Stimulated activated CD8-positive, alpha-beta memory T cell treated with anti-CD3 and anti-CD28 coated beads, Interleukin-7, amount 100 ng/mL, for 4 hours (primary cell): ENCODE measurements around the gene SASH1.

Experiments
- DNase-seq, 2 donors: peaks; one replicate each; pipeline ENCODE4 v3.0.0-alpha.2; 2020; ENCODE audit warnings: low read depth in 2 of 2

The SASH1 gene

GRCh38 chr6:148459238-148459637, 116.6 kb downstream of the SASH1 start:
- no peak for DNase-seq

DNA sequence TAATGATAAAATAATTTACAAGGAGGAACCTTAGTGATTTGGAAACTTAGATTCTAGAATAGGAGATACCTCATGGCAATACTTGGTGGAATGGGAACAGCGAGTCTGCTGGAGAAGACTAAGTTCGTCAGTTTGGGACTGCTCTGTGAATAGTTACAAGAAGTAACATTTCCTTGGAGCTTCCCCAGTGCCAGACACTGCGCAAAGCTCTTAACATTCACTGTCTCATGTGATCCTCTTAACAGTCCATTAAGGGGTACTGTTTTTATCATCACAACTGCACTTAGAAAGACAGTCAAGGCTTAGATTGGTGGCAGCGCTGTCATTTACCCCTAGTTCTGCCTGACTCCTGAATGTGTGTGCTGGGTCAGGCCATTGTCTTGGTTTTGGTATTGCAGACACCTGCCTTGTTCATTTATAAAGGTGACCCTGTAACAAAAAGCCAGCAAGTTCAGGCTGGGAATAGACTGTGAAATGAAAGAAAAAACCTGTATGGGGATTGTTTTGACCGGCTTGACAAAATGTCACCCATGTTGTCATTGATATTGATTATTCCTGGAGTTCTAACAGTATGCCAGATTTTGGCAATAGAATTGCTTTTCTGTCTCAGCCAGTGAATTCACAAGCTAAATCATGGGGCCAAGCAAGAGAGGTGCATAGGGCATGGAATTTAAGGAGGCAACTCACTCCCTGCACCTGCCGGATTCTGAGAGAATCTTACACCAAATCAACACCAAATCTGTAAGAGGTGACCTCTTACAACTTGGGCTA, 118.4 kb downstream of the SASH1 start:
- no peak for DNase-seq

DNA sequence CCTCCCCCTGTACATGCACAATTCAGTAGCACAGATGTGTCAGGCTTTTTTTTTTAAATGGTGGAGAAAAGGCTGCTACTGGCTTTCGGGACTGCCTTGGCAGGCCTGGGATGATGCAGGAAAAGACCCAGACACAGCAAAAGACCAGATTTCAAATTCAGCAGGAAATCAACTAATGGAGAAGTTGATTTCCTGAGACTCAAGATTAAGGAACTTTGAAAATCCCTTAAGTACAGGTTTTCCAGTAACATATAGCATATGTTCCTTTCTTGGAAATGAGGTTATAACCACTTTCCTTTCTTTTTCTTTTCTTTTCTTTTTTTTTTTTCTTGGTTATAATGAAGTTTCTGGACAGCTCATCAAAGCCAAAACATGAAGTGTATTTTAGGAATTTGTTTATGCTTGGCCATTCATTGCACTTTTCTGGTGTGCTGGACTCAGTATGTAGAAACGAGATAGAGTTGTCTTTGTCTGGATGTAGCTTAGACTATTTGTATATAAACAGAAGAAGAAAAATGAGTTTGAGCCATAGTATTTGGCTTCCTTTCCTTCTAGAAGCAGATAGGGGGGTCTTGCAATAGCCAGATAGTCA, 119.4 kb downstream of the SASH1 start:
- no peak for DNase-seq

DNA sequence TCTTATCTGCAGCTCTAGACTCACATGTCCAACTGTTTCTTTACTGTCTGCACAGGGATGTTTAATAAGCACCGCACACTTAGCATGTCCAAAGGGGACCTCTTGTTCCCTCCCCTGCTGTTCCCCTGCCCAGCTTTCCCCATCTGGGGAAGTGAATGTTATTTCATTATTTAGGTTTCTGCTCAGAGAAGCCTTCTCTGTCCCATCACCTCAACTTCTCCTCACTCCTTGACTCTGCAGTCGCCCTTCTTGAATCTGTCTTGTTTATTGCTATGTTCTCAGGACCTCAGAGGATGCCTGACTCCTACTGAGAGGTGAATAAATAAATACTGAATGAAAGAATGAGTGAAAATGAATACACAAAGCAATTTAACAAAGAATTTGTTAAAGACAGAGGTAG, 121.0 kb downstream of the SASH1 start:
- no peak for DNase-seq

GRCh38 chr6:148464319-148465010, 121.8 kb downstream of the SASH1 start:
- peak; percentile 9 to 11 for DNase-seq

DNA sequence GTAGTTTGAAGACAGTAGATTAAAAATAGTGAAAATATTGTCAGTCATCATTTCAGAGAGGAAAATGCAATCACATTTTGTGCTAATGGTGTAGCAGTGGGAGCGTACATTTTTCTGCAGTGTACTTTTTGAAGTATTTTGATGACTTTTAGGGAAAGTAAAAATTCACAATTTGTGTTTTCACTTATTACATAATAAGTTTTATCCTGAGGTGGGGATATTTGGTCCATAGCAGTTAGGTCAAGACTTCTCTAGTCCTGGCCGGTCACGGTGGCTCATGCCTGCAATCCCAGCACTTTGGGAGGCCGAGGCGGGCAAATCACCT, 122.3 kb downstream of the SASH1 start:
- DNase-seq, result no peak

DNA sequence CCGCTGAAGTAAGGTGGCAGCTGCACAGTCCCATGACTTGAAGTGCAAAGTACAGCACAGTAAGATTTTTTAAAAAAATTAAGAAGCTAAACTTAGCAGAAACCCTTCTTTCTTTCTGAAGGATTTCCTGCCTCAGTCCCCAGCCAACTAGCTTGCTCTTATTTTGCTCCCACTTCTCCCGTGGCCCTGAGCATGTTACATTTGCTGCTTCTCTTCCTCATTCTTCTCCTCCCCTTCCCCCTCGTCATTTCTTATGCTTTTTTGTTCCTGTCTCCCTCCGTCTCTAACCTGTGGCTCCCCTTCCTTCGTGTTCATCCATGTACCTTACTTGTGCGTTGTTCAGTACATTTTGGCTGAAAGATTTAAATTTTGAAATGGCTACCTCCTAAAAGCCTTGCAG, 123.0 kb downstream of the SASH1 start:
- no peak for DNase-seq

- DNase-seq, result no peak
Measured at GRCh38 chr6:148466158-148466557, 123.5 kb downstream of the SASH1 start.

DNA sequence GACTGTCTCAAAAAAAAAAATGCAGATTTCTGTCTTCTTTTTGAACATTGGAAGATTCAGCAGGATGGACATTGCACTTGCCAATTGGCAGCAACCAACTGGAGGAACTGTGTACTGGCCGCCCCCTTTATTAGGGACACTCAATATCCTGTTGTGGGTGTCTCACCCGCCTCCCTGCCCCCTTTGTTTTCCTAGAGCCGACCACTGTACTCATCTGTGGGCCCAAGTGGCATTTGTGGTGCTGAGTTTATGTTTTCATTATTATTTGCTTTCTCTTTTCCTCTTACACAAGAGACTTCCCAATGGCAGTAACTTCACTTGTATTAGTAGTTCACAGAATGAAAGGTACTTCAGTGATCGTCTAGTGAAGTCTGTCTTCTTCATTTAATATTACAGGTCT, 125.3 kb downstream of the SASH1 start:
- no peak for DNase-seq

DNA sequence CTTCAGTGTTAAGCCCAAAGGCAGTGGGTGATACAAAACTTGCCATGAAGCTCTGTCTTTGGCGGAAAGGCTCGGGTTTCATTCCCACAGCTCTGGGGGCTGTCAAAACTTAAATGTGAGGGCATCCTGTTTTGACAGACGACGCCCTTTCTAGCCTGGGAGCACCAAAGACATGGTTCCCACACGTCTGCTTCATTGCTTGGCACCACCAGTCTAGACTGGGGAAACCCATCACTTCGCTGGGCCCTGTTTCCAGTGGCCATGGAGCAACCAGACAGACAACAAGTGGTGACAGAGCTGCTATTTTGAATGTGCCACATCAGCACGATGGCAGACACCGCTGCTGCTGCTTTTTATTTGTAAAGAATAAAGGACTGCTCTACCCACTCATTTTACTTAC, 127.5 kb downstream of the SASH1 start:
- DNase-seq, result no peak

- DNase-seq, result no peak
Measured at GRCh38 chr6:148470606-148471465, 128.2 kb downstream of the SASH1 start.

GRCh38 chr6:148471624-148472159, 129.1 kb downstream of the SASH1 start:
- DNase-seq, result no peak

GRCh38 chr6:148472171-148473105, 129.8 kb downstream of the SASH1 start:
- DNase-seq, result no peak

DNA sequence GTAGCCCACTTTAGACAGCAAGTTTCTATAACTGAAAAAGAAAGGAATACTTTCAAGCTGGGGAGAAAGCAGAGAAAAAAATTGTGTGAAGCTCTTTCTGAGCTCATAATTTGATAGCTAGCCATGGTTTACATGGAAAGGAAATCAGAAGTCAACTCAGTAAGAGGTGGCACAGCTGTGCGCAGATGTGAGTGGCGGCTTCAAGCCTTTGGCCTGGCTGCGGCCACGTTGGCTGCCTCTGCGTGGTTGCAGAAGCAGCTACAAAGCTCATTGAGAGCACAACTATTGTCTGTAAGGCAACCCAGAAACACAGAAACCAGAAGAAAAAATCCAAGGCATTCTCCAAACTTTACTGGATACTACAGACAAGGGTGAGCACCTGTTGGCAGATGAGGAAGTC, 136.9 kb downstream of the SASH1 start:
- DNase-seq, result no peak

DNA sequence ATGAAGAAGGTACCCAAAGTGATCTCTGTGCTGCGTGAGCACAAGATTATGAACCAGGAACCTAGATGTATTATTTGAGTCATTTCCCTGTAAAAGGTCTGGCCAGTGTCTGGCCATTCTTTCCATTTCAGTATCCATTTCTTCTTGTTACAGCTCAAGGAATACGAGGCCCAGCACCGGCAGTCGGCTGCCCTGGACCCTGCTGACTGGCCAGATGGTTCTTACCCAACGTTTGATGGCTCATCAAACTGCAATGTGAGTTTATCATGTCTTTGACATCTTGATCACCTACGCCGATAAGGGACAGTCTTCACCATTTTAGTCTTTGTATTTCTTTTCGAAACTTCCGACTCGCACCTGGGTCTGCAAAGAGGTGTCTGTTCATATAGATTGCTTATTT, 144.8 kb downstream of the SASH1 start:
- DNase-seq, result no peak

DNA sequence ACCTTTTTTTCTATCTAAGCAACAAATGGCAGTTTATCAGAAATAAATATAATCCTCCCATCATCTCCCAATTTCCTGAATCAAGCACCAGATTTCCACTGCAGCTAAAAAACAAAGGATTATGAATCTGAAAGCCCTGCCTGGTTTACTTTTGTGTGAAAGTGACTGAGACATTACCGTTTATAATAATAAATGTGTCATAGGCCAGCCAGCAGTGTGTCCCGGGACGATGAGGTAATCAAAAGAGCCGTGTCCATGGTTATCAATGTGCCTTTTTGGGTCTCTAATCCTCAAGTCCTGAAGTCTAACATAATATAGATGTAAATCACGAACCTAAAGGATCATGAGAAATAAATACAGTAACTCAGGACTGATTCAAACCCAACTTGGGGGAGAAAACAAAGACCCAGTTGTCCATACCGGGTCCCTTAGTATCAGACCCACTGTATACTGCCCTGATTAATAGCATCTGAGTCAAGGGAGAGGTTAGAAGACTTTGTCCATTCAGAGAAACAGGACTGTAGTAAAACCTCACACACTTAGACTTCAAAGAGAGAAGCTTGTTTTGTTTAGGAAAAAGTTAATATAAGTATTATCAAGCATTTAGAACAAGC, 149.1 kb downstream of the SASH1 start:
- DNase-seq, result no peak

DNA sequence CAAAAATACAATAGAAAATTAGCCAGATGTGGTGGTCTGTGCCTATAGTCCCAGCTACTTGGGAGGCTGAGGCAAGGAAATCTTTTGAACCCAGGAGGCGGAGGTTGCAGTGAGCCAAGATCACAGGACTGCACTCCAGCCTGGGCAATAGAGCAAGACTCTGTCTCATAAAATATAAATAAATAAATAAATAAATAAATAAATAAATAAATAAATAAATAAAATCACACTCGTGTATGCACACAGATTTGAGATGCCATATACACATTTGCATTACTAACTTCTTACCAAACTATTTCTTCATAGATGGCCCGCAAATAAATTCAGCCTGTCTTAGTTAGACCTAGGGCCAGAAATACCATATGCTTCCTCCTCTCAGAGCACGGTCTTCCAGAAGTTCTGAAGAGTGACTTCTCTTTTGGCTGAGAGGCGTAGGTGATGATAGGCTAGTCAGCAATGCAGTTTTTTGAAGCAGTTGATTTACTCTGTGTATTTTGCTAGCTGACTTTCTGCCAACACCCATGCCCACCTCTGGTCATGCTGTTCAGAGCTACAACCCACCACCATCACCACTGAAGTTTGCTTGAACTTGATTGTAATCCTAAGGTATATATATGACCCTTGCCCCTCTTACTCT, 150.1 kb downstream of the SASH1 start:
- no peak for DNase-seq

DNA sequence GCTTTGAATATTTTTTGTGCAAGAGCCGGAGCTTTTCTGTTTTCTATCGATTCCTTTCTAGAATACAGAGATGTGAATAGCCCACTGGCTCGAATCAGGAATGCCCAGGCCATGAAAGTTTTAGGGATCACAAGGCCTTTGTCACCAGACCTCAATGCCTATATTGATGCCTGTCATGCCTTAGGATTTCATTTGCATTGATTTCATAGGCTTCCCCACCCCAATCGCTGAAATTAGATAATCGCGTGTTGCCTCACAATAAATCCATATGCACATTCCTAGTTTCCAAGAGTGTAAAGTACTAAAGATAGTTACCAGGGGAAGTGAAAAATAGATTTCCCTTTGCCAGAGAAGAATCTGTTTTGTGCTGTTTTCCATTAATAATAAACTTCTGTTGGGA, 150.8 kb downstream of the SASH1 start:
- DNase-seq, result no peak

- no peak for DNase-seq
Measured at GRCh38 chr6:148494226-148494625, 151.6 kb downstream of the SASH1 start.

GRCh38 chr6:148495029-148495428, 152.4 kb downstream of the SASH1 start:
- no peak for DNase-seq
